ENCODE data around the gene CT47C1. TPM values are rescaled to one million over a fixed set of nuclear protein-coding genes. Genes with fewer than 3 reads are reported as not detected.
A peak's percentile ranks its signal among the peaks of the same experiment; 100 is the strongest.

CT47C1 gene
- total and polyA plus RNA-seq, 2 of the 8 experiments (the other 6 are each of a cell fraction or from before 2014, with no cell fraction given): not detected

DNA sequence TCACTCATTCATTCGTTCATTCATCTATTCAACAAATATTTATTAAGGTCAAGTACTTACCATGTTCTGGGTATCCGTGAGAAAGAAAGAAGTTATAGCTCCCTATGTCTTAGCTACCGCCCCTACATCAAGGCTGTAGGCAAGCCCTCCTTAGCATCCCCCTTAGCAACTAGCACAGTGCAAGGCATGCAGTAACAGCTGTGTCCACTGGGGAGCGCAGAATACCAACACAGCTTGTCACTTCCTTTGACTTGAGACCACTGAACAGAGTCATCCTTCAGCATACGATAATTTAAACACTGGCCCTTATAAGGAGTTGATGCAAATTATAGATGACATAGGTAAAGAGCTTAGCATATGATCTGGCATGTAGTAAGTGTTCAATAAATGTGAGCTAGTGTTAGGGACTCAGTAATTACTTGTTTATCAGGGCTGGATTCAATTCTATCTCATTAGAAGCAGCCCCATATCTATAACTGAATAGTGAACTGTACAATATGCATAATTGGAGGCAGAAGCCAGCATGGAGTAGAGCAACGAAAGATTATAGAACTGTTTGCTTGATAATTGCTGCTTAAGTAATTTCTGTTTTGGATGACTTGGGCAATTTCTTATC is 46.1 kb downstream of the CT47C1 start:
- Histone ChIP-seq H2BK5ac (ENCODE audit: low read depth, low read length) (no peak overlapping the region), H3K4ac (replicated peaks; ENCODE audit: insufficient read length, low read depth, low read length) (no peak overlapping the region), H4K20me1 (replicated peaks in 1 of 2; ENCODE audit: control insufficient read depth in 1 of 2, insufficient read depth in 2 of 2, low read length in 2 of 2) (no peaks in the 10 kb centered on the region), H2BK20ac (ENCODE audit: low read length) (no peak overlapping the region), H3K79me2 (ENCODE audit: control insufficient read depth in 1 of 2, insufficient read depth in 2 of 2, low read length in 2 of 2) (no peaks in the 10 kb centered on the region), H3K9me3 (ENCODE audit: insufficient read depth in 2 of 2, low read depth in 1 of 2, low read length in 1 of 2) (no peaks in the 10 kb centered on the region), H3K23ac (ENCODE audit: insufficient read length) (no peak overlapping the region), H2BK15ac (ENCODE audit: low read length) (no peak overlapping the region), H3K79me1 (ENCODE audit: low read depth, low read length) (no peaks in the 10 kb centered on the region), H3K23me2 (ENCODE audit: low read depth, low read length) (no peaks in the 10 kb centered on the region), H2AFZ (ENCODE audit: low read length) (no peak overlapping the region), H2BK120ac (replicated peaks; ENCODE audit: low read depth, low read length) (no peak overlapping the region), H3K56ac (replicated peaks; ENCODE audit: insufficient read length, low read depth, low read length) (no peak overlapping the region), H2BK12ac (ENCODE audit: low read depth, low read length) (no peak overlapping the region), H3K4me1 (replicated peaks in 1 of 4; ENCODE audit: control insufficient read depth in 3 of 4, insufficient read depth in 4 of 4, low read length in 3 of 4) (no peaks in the 10 kb centered on the region), H3K18ac (ENCODE audit: extremely low read depth, low read length) (no peak overlapping the region), H3K4me3 (ENCODE audit: extremely low read depth in 1 of 4, insufficient read depth in 2 of 4, low read depth in 3 of 4, low read length in 4 of 4) (no peak overlapping the region), H4K8ac (ENCODE audit: extremely low read depth, insufficient read depth, low read length) (no peak overlapping the region), H3K14ac (ENCODE audit: insufficient read length) (no peak overlapping the region), H4K5ac (ENCODE audit: insufficient read length, low read depth, low read length) (no peak overlapping the region), H4K91ac (replicated peaks; ENCODE audit: insufficient read length, low read length) (no peak overlapping the region), H3K27ac (ENCODE audit: low read depth, low read length) (no peak overlapping the region), H3K9ac (replicated peaks in 1 of 4; ENCODE audit: extremely low read depth in 1 of 4, low read depth in 3 of 4, low read length in 3 of 4) (no peak overlapping the region), H2AK5ac (ENCODE audit: low read depth, low read length) (no peak overlapping the region), H3K36me3 (ENCODE audit: control insufficient read depth in 2 of 4, insufficient read depth in 4 of 4, low read length in 3 of 4) (no peaks in the 10 kb centered on the region), H3K4me2 (ENCODE audit: insufficient read depth in 1 of 2, low read depth in 2 of 2, low read length in 2 of 2) (no peak overlapping the region), H3K27me3 (replicated peaks in 1 of 4; ENCODE audit: control insufficient read depth in 3 of 4, extremely low read depth in 1 of 4, insufficient read depth in 3 of 4, low read length in 3 of 4) (no peaks in the 10 kb centered on the region)
- 27% methylated on average over 5 of the region's 6 CpGs; no CpG with 5 or more reads in 1 of the 2 experiments for WGBS, 2 experiments (ENCODE audit: extremely low coverage in 1 of 2, insufficient coverage in 1 of 2, insufficient read length in 1 of 2, insufficient replicate concordance in 2 of 2, low coverage in 1 of 2, low lambda C conversion rate in 2 of 2, missing lambda C conversion rate in 1 of 2)
- ChIA-PET POLR2A (ENCODE audit: partially characterized antibody) (no interaction called here), CTCF (ENCODE audit: partially characterized antibody) (interaction anchor here (0.6 to 4.7 kb wide), 24 partner anchors 9 to 275 kb away, joined by 3 to 38 read pairs (median 4); partner anchors contain the start of gene KIAA1210)
- FAIRE-seq: peak; percentile 96
- peak; percentile 9 to 59 for DNase-seq (ENCODE audit: low read depth in 1 of 2, low spot score in 2 of 2)
- peak; percentile 17; the same call in 1 of the 2 replicates for TF ChIP-seq TEAD4 (IDR thresholded peaks at IDR 0.05; ENCODE audit: low read depth, low read length)
- TF ChIP-seq MAFK (IDR thresholded peaks at IDR 0.05; ENCODE audit: low read depth, low read length): no peak
- no peak for TF ChIP-seq BACH1 (IDR thresholded peaks at IDR 0.05; ENCODE audit: low read length)
- TF ChIP-seq FOSL1 (IDR thresholded peaks at IDR 0.05; ENCODE audit: insufficient read depth, low read depth, low read length): no peak
- no peak for TF ChIP-seq SIX5 (IDR thresholded peaks at IDR 0.05; ENCODE audit: low read depth, low read length)
- no peak for TF ChIP-seq CREB1 (IDR thresholded peaks at IDR 0.05)
- peak; percentile 69 to 75 for TF ChIP-seq RAD21 (IDR thresholded peaks at IDR 0.05 in 1 of 2, conservative IDR thresholded peaks at IDR 0.05 in 1 of 2; ENCODE audit: low read depth in 2 of 2, low read length in 2 of 2)
- TF ChIP-seq BRCA1 (IDR thresholded peaks at IDR 0.05; ENCODE audit: low read depth, low read length): no peak
- no peak for TF ChIP-seq POLR2AphosphoS5 (IDR thresholded peaks at IDR 0.05; ENCODE audit: low read depth, low read length)
- TF ChIP-seq NANOG (IDR thresholded peaks at IDR 0.05; ENCODE audit: insufficient read depth, low read depth, low read length, poor library complexity, severe bottlenecking): no peak
- TF ChIP-seq YY1 (IDR thresholded peaks at IDR 0.05; ENCODE audit: low read depth, low read length): no peak
